M059J (cell line): ENCODE measurements around the gene RIPK4. TPM values are rescaled to one million over a fixed set of nuclear protein-coding genes. Genes with fewer than 3 reads are reported as not detected.
A peak's percentile ranks its signal among the peaks of the same experiment; 100 is the strongest.

ENCODE experiments used
- DNase-seq: peaks from one replicate; pipeline ENCODE4 v3.0.0-alpha.2; 2012; ENCODE audit warnings: low read depth
- total RNA-seq: library from RNA; depleted of rRNA; stranded (reverse); fragments of >200 nt; shearing (Covaris generic); gene quantifications from 2 replicates; pipeline ENCODE4 v1.2.3, GENCODE V29; 2014

The RIPK4 gene
- total RNA-seq, 1 experiment from 2014 or later, result 20.5 TPM

- DNase-seq, result no peak
These were observed 13.6 kb downstream of the RIPK4 start for GRCh38 chr21:41753006-41753898.

GRCh38 chr21:41752231-41752681 is 14.6 kb downstream of the RIPK4 start:
- DNase-seq, result peak; percentile 89

GRCh38 chr21:41751611-41752011 is 15.2 kb downstream of the RIPK4 start:
- no peak for DNase-seq

GRCh38 chr21:41750532-41751151 is 16.2 kb downstream of the RIPK4 start:
- DNase-seq, result no peak

GRCh38 chr21:41750051-41750450 is 16.8 kb downstream of the RIPK4 start:
- DNase-seq, result peak; percentile 68

GRCh38 chr21:41749286-41749685 is 17.6 kb downstream of the RIPK4 start:
- DNase-seq, result no peak

GRCh38 chr21:41747943-41748738 is 18.7 kb downstream of the RIPK4 start:
- DNase-seq, result no peak

- DNase-seq, result no peak
These were observed 20.2 kb downstream of the RIPK4 start for GRCh38 chr21:41746744-41747006.

- no peak for DNase-seq
These were observed 20.7 kb downstream of the RIPK4 start for GRCh38 chr21:41745971-41746743.

GRCh38 chr21:41745026-41745820 is 21.6 kb downstream of the RIPK4 start:
- DNase-seq, result no peak

- no peak for DNase-seq
These were observed 22.6 kb downstream of the RIPK4 start for GRCh38 chr21:41744028-41744930.

GRCh38 chr21:41743321-41744027 is 23.4 kb downstream of the RIPK4 start:
- DNase-seq, result no peak

GRCh38 chr21:41742073-41742875 is 24.6 kb downstream of the RIPK4 start:
- DNase-seq, result no peak

GRCh38 chr21:41741253-41742072 is 25.4 kb downstream of the RIPK4 start:
- DNase-seq, result no peak

- DNase-seq, result no peak
These were observed 26.1 kb downstream of the RIPK4 start for GRCh38 chr21:41740604-41741252.

- no peak for DNase-seq
These were observed 26.9 kb downstream of the RIPK4 start for GRCh38 chr21:41739936-41740335.

GRCh38 chr21:41739011-41739410 is 27.8 kb downstream of the RIPK4 start:
- DNase-seq, result no peak
